GM15510 (cell line): ENCODE data around the gene BNIPL.

ENCODE experiments used
- POLR2A ChIP-seq: IDR thresholded peaks from 3 replicates; pipeline ENCODE4 v1.6.1; 2011; ENCODE audit warnings: borderline replicate concordance; ENCODE audit not compliant: insufficient read length; ENCODE audit errors: extremely low read depth

BNIPL gene

DNA sequence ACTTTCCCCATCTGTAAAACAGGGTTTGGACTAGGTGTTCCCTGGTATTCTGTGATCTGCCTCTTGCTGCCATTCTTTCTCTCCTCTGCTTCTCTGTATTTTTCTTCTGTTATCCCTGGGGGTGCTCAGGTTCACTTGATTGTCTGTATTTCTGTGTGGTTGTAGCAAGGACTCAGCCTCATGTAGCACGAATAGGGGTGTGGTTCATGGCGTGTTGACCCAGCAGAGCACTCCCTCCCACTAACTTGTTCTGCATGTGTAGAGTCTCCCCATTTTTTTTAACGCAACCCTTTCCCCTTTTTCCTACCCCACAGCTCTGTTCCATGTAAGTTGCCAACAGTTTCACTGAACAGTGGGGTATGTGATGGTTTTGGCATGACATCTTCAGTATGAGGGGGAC lies 1.2 kb upstream of the BNIPL start:
- no peak for TF ChIP-seq POLR2A

DNA sequence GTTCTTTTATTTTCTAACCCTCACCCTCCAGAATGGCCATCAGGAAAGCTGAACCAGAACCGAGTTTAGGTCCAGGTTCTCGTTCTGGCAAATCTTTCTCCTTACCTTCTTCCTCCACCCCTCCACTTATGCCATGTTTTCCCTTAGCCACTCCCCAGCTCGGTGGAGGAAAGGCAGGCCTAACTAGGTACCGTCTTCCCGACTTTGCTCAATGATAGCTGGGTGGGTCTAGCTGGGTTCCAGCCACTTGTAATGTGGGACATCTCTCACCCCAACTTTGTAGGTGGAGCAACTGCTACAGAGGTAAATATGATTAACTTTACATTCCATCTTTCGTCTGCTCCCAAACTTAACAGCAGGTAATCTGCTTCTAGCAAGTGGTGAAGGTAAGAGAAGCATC lies 646 bp downstream of the BNIPL start:
- no peak for TF ChIP-seq POLR2A

DNA sequence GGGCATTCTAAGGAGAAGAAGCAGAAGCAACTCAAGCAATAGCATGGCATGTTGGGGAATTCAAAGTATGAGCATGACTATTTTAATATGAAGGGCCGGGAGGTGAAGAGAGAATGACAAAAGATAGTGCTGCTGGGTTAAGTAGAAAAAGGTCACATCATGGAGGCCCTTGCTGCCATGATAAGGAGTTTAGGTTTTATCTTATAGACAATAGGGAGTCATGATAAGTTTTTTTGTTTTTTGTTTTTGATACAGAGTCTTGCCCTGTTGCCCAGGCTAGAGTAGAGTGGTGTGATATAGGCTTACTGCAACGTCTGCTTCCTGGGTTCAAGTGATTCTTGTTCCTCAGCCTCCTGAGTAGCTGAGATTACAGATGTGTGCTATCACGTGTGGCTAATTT lies 3.1 kb downstream of the BNIPL start:
- TF ChIP-seq POLR2A = no peak

DNA sequence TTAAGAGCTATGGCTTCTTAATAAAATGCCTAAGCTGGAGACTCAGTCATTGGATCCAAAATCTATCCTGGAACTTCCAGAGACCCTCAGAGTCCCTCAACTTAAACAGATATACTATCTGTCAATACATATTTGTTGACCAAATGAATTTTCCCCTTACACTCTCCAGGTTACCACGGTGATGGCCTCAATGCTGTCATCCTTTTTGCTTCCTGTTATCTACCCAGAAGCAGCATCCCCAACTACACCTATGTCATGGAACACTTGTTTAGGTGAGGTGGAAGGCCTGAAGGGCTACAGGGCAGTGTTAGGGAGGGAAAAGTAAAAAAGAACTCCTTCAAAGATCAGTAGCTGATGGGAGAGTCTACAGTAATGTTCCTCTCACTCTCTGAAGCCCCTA lies 6.8 kb downstream of the BNIPL start:
- no peak for TF ChIP-seq POLR2A

DNA sequence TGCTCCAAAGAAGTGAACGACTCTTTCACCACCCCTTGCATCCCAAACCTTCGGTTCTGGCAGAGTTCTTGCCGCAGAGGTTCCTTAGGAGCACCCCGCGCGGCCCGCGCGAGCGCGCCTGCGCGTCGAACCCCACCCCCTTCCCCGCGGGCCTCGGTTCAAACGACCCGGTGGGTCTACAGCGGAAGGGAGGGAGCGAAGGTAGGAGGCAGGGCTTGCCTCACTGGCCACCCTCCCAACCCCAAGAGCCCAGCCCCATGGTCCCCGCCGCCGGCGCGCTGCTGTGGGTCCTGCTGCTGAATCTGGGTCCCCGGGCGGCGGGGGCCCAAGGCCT lies 11.2 kb downstream of the BNIPL start, which contains the start of gene C1orf56:
TSS of gene C1orf56 (plus strand) at position 161 of the 334 bp plus-strand sequence. CDS start at position 258, 97 bp downstream.
- peak; percentile 59 for TF ChIP-seq POLR2A

DNA sequence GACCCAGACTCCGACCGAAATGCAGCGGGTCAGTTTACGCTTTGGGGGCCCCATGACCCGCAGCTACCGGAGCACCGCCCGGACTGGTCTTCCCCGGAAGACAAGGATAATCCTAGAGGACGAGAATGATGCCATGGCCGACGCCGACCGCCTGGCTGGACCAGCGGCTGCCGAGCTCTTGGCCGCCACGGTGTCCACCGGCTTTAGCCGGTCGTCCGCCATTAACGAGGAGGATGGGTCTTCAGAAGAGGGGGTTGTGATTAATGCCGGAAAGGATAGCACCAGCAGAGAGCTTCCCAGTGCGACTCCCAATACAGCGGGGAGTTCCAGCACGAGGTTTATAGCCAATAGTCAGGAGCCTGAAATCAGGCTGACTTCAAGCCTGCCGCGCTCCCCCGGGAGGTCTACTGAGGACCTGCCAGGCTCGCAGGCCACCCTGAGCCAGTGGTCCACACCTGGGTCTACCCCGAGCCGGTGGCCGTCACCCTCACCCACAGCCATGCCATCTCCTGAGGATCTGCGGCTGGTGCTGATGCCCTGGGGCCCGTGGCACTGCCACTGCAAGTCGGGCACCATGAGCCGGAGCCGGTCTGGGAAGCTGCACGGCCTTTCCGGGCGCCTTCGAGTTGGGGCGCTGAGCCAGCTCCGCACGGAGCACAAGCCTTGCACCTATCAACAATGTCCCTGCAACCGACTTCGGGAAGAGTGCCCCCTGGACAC lies 11.7 kb downstream of the BNIPL start:
- no peak for TF ChIP-seq POLR2A

DNA sequence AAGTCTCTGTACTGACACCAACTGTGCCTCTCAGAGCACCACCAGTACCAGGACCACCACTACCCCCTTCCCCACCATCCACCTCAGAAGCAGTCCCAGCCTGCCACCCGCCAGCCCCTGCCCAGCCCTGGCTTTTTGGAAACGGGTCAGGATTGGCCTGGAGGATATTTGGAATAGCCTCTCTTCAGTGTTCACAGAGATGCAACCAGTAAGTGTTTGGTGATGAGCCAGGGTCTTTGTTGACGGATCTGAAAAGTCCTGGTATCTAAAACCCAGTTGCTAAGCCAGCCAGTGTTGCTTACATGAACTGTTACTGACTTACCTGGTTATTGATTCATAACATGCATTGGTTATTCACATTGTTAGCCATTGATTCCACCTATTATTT lies 12.3 kb downstream of the BNIPL start:
- TF ChIP-seq POLR2A = no peak

DNA sequence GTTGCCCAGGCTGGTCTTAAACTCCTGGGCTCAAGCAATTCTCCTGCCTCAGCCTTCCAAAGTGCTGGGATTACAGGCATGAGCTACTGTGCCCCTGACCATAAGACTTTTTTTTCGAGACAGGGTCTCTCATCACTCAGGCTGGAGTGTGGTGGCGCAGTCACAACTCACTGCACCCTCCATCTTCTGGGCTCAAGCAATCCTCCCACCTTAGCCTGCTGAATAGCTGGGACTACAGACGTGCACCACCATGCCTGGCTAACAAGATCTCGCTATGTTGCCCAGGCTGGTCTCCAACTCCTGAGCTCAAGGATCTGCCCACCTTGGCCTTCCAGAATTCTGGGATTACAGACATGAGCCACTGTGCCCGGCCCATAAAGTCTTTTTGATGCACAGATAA lies 13.1 kb downstream of the BNIPL start:
- no peak for TF ChIP-seq POLR2A

DNA sequence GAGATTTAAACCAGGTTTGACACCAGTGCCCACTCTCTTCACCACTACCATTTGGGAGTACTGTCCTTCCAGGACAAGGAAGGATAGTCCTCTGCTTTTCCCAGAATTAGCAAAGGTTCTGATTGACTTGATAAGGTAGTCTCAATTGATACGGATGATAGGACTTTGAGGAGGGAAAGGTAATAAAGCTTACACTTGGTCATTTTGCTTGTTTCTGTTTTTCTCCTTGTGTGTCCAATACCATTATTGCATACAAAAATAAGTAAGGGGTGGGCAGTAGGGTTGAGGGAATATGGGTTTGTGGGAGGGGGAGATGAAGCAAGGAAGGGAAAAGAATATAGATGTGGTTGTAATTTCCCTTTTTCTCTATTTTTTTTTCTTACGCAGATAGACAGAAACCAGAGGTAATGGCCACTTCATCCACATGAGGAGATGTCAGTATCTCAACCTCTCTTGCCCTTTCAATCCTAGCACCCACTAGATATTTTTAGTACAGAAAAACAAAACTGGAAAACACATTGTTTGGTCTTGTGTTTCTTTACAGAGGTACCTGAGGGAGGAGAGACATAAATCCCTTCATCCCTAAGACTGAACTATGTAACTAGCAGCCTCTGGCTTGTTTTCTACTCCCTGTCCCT lies 13.8 kb downstream of the BNIPL start:
- TF ChIP-seq POLR2A = no peak

DNA sequence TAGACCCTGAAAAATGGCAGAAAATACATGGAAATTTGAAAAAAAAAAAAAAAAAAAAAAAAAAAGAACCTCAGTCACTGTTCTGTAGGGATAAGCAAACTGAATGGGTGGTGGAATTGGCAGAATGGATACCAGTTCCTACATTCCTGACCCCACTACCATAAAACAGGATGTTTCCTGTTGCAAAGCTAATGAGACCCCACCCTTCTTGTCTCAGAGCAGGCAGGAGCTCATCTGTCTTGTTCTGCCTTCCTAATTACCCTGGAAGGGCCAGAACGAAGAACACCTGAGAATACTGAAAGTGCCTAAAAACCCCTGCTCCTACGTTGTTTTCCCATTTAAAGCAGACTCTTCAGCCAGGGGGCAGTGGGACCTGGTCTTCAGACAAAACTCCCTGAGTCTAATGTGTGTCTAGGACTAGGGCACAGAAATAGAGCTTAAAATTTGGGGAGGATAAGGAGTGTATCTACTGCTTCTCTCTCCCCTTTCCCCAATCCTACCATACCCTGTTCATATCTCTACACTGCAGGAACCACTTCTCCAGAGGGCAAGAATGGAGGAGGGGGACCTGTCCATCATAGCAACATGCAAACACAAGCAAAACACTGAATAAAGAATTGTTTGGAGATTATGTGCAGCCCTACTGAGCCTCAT lies 15.1 kb downstream of the BNIPL start:
- TF ChIP-seq POLR2A = no peak

DNA sequence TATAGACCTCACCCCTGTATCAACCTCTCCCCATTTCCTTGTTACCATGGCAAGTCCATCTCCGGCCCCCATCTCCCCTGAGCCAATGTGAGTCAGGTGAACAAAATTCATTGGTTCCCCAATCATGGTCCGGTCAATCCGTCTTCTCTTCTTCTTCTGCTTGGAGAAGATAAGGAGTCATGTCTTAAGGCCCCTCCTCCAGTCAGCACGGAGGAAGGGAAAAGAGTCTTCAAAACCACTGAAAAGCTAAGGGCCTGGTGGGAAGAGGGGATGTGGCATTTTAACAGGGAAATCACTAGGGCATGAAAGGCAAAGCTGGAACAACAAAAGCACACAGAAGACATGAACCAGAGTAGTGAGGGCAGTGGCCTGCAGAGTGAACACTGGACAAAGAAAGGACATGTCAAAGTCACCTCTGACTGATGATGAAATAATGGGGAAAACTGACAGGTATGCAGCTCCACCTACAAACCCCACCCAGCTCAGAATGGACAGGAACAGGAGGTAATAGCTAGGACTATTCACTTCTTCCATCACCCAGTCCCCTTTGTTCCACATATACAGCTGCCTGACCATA lies 18.7 kb downstream of the BNIPL start:
- TF ChIP-seq POLR2A = no peak

DNA sequence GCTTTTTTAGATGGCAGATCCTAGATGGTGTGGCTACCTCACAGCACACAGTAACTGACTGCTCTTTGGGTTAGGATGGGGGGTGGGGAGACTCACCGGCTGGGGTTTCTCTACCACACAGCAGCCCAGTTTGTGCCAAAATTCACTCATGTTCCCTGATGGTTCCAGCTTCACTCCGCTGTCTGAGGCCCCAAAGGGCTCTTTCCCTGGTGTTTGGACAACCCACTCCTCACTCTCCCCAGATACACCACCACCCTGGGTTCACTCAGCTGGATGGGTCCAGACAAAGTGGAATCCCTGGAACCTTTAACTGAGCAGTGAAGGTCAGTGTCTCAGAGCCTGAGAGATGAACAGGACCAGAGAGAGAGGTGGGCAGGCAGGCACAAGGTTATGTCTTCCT lies 19.2 kb downstream of the BNIPL start:
- TF ChIP-seq POLR2A = no peak

DNA sequence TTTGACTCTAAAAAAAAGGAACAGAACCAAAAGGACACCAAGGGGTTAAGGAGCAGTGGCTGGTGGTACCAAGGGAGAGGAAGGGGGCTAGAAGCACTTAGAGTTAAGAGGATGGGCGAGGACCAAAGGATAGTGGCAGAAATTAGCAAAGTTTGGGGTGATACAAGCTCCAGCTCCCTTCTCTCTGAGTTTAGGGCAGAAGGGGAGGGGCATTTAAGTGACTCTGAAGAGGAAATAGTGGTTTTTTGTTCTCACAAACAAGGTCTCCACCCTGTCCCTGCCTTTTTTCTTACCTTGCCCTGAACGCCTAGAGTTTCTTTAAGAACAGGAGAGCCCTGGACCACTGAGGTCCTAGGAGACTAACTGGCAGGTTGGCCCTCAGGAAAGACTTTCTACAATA lies 19.8 kb downstream of the BNIPL start:
- TF ChIP-seq POLR2A = no peak

DNA sequence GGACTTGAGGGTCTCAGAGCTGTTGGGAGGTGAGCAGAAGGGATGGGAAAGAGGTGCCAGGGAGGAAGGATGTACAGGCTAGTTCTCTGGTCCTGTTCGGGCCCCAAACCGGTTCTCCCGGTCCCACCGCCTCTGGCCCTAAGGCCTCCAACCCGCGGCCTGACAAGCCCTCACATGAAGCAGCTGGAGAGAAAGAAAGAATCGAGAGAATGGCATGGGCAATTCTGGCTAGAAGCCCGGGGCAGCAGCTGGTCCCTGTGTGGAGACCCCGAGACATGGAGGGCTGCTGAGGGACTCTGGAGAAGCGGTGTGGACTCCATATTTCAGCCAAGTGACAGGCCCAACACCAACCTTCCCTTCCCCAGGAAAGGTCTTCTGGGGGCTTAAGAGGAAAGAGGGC lies 22.3 kb downstream of the BNIPL start:
- TF ChIP-seq POLR2A = no peak
